ENCODE data around the gene BHLHA9.

DNA sequence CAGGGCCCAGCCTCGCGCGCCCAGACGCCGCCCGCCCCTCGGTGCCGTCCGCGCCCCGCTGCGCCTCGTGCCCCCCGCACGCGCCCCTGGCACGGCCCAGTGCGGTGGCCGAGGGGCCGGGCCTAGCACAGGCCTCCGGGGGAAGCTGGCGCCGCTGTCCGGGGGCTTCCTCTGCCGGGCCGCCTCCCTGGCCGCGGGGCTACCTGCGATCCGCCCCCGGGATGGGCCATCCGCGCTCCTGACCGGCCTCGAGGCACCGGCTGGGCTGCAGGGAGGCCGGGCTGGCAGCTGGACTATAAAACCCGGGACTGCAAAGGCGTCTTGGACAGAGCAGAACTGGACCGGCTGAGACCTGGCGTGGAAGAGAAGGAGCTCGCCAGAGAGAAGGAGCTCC lies 783 bp downstream of the BHLHA9 start:
- TF ChIP-seq, protein P1, sequence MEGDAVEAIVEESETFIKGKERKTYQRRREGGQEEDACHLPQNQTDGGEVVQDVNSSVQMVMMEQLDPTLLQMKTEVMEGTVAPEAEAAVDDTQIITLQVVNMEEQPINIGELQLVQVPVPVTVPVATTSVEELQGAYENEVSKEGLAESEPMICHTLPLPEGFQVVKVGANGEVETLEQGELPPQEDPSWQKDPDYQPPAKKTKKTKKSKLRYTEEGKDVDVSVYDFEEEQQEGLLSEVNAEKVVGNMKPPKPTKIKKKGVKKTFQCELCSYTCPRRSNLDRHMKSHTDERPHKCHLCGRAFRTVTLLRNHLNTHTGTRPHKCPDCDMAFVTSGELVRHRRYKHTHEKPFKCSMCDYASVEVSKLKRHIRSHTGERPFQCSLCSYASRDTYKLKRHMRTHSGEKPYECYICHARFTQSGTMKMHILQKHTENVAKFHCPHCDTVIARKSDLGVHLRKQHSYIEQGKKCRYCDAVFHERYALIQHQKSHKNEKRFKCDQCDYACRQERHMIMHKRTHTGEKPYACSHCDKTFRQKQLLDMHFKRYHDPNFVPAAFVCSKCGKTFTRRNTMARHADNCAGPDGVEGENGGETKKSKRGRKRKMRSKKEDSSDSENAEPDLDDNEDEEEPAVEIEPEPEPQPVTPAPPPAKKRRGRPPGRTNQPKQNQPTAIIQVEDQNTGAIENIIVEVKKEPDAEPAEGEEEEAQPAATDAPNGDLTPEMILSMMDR (IDR thresholded peaks at IDR 0.05): no peak
- no peak for TF ChIP-seq POLR2A (IDR thresholded peaks at IDR 0.05)

Data from right lobe of liver (tissue), 4 donors.